PC-9 (cell line): Measurements from ENCODE around the gene PIK3R3. TPM values are rescaled to one million over a fixed set of nuclear protein-coding genes. Genes with fewer than 3 reads are reported as not detected.

Source experiments
- BruUV-seq: library from RNA; stranded (reverse); fragments of 400-500 nt; replicated peaks from 2 replicates; lab custom pipeline; 2021; lab: Mats Ljungman, UMichigan
- CTCF ChIA-PET: fragments of 300-600 bp; sonication (Branson Sonifier 250); formaldehyde crosslinking; loops from one replicate; lab custom pipeline; 2022; ENCODE audit warnings: antibody characterized with exemption; lab: Charles Lee
- POLR2A ChIA-PET: fragments of 300-600 bp; sonication (Branson Sonifier 250); formaldehyde crosslinking; loops from one replicate; lab custom pipeline; 2022; ENCODE audit warnings: antibody characterized with exemption; ENCODE audit not compliant: unreplicated experiment; lab: Charles Lee
- DNase-seq, 2 experiments: peaks; one replicate each; pipeline versions ENCODE4 v3.0.0 to v3.0.0-alpha.2; 2015 to 2022; ENCODE audit warnings: mixed read lengths in 1 of 2
- H2AFZ ChIP-seq: fragments of 200-600 bp; sonication (generic); 2 replicates; pipeline ENCODE4 v1.8.1; 2017; ENCODE audit warnings: antibody characterized with exemption
- H3F3A ChIP-seq: fragments of 200-600 bp; sonication (generic); 2 replicates; pipeline ENCODE4 v1.8.1; 2017; ENCODE audit warnings: antibody characterized with exemption, mild to moderate bottlenecking, low read depth; ENCODE audit not compliant: insufficient read depth
- H3K27ac ChIP-seq: fragments of 200-600 bp; sonication (generic); 2 replicates; pipeline ENCODE4 v1.6.1; 2016; ENCODE audit warnings: mixed run types
- H3K27me3 ChIP-seq: fragments of 200-600 bp; sonication (generic); 2 replicates; pipeline ENCODE4 v1.6.1; 2016; ENCODE audit warnings: low read depth, mixed run types; ENCODE audit not compliant: insufficient read depth
- H3K36me3 ChIP-seq: fragments of 200-600 bp; sonication (generic); 2 replicates; pipeline ENCODE4 v1.6.1; 2016; ENCODE audit warnings: low read depth, mixed run types
- H3K4me1 ChIP-seq: fragments of 200-600 bp; sonication (generic); replicated peaks from 2 replicates; pipeline ENCODE4 v1.6.1; 2016; ENCODE audit warnings: mixed run types; ENCODE audit not compliant: insufficient read depth
- H3K4me2 ChIP-seq: fragments of 200-600 bp; sonication (generic); 2 replicates; pipeline ENCODE4 v1.6.1; 2017; ENCODE audit warnings: mixed run types
- H3K4me3 ChIP-seq: fragments of 200-600 bp; sonication (generic); 2 replicates; pipeline ENCODE4 v1.6.1; 2016; ENCODE audit warnings: mixed run types
- H3K79me2 ChIP-seq: fragments of 200-600 bp; sonication (generic); 2 replicates; pipeline ENCODE4 v1.6.1; 2017; ENCODE audit warnings: low read depth, mixed run types
- H3K9me2 ChIP-seq: fragments of 200-600 bp; sonication (generic); 2 replicates; pipeline ENCODE4 v1.8.1; 2017; ENCODE audit warnings: mild to moderate bottlenecking; ENCODE audit not compliant: insufficient read depth
- H3K9me3 ChIP-seq: fragments of 200-600 bp; sonication (generic); 2 replicates; pipeline ENCODE4 v1.8.1; 2016; ENCODE audit warnings: low read depth; ENCODE audit not compliant: insufficient read depth
- H4K20me1 ChIP-seq: fragments of 200-600 bp; sonication (generic); 2 replicates; pipeline ENCODE4 v1.8.1; 2017; ENCODE audit not compliant: insufficient read depth
- EZH2 ChIP-seq: fragments of 200-600 bp; sonication (generic); IDR thresholded peaks from 2 replicates; pipeline ENCODE4 v1.8.0; 2017; ENCODE audit warnings: antibody characterized with exemption, low read depth
- intact Hi-C: fragments of 100-400 bp; cut with micrococcal nuclease; formaldehyde crosslinking; loops from one replicate; pipeline ENCODE4 v1.10.0; 2022; ENCODE audit not compliant: unreplicated experiment
- total RNA-seq: library from RNA; stranded (reverse); gene quantifications from 2 replicates; pipeline ENCODE4 v1.2.3, GENCODE V29; 2021
- TF ChIP-seq, protein P1 (sequence below): fragments of 200-600 bp; sonication (generic); conservative IDR thresholded peaks from 2 replicates; pipeline ENCODE4 v1.6.1; 2017; ENCODE audit warnings: mixed run types, antibody characterized with exemption, mild to moderate bottlenecking, moderate library complexity

PIK3R3 gene
- total RNA-seq, 1 experiment from 2014 or later: 44.2 TPM

GRCh38 chr1:46159516-46159915, 27.1 kb upstream of the PIK3R3 start:
- POLR2A ChIA-PET: interaction anchor here (0.7 kb wide), 1 partner anchor 267 kb away, joined by 4 read pairs; no protein-coding TSS in a partner anchor
- intact Hi-C loops: no loop called here
- no peak for DNase-seq
- H3K4me3 ChIP-seq: no peak overlapping the region
- BruUV-seq: no TSS peak
- no peak overlapping the region for H3K27ac ChIP-seq
- no peaks in the 10 kb centered on the region for H3K79me2 ChIP-seq
- TF ChIP-seq, protein P1, sequence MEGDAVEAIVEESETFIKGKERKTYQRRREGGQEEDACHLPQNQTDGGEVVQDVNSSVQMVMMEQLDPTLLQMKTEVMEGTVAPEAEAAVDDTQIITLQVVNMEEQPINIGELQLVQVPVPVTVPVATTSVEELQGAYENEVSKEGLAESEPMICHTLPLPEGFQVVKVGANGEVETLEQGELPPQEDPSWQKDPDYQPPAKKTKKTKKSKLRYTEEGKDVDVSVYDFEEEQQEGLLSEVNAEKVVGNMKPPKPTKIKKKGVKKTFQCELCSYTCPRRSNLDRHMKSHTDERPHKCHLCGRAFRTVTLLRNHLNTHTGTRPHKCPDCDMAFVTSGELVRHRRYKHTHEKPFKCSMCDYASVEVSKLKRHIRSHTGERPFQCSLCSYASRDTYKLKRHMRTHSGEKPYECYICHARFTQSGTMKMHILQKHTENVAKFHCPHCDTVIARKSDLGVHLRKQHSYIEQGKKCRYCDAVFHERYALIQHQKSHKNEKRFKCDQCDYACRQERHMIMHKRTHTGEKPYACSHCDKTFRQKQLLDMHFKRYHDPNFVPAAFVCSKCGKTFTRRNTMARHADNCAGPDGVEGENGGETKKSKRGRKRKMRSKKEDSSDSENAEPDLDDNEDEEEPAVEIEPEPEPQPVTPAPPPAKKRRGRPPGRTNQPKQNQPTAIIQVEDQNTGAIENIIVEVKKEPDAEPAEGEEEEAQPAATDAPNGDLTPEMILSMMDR: no peak
- TF ChIP-seq EZH2: no peak
- H3K4me2 ChIP-seq: no peak overlapping the region
- no peaks in the 10 kb centered on the region for H3K27me3 ChIP-seq
- peaks cover 8% of the 10 kb centered on the region; the same call in 1 of the 2 replicates for H3K4me1 ChIP-seq
- H2AFZ ChIP-seq: no peak overlapping the region
- H3K36me3 ChIP-seq: no peaks in the 10 kb centered on the region
- no peaks in the 10 kb centered on the region for H3F3A ChIP-seq
- H3K9me3 ChIP-seq: no peaks in the 10 kb centered on the region
- H3K9me2 ChIP-seq: no peaks in the 10 kb centered on the region
- no peaks in the 10 kb centered on the region for H4K20me1 ChIP-seq
- CTCF ChIA-PET: no interaction called here

DNA sequence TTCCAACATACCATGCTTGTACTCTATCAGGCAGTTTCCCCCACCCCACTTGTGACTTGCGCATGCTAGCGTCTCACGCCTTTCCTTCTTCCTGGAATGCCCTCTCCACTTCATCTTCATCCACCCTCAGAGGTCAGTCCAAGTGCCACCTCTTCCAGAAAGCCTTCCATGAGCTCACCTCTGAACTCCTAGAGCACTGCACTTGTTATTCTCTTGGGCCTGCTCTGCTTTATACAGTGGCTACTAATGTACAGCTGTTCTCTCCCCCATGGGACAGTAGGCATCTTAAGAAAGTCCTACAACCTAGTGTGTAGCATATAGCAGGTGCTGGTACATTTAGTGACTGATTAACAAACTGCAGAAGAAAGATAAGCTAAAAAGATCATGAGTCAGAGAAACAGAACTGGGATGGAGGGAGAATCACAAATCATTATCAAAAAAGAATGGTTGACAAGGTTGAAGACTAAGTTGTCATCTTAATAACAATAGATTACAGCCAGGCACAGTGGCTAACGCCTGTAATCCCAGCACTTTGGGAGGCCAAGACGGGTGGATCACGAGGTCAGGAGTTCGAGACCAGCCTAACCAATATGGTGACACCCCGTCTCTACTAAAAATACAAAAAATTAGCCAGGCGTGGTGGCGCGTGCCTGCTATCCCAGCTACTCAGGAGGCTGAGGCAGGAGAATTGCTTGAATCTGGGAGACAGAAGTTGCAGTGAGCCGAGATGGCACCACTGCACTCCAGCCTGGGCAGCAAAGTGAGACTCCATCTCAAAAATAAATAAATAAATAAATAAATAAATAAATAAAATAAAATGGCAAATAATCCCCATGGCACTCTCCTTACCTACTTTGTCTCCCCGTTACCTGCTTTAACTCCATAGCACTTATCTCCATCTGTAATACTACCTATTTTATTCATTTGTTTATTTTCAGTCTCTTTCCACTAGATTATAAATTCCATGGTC, 26.2 kb upstream of the PIK3R3 start:
- Histone ChIP-seq H3K79me2 (no peaks in the 10 kb centered on the region), H3K27me3 (no peaks in the 10 kb centered on the region), H3K4me3 (no peak overlapping the region), H3K27ac (no peak overlapping the region), H3K36me3 (no peaks in the 10 kb centered on the region), H3K4me1 (peaks cover 8% of the 10 kb centered on the region; the same call in 1 of the 2 replicates), H3K9me2 (no peaks in the 10 kb centered on the region), H3K9me3 (no peaks in the 10 kb centered on the region), H2AFZ (no peak overlapping the region), H3F3A (no peaks in the 10 kb centered on the region), H4K20me1 (no peaks in the 10 kb centered on the region), H3K4me2 (no peak overlapping the region)
- BruUV-seq: no TSS peak
- intact Hi-C loops: no loop called here
- no peak for DNase-seq
- TF ChIP-seq, protein P1: no peak
- TF ChIP-seq EZH2: no peak
- POLR2A ChIA-PET: interaction anchor here (0.7 kb wide), 1 partner anchor 266 kb away, joined by 4 read pairs; no protein-coding TSS in a partner anchor
- CTCF ChIA-PET: no interaction called here

DNA sequence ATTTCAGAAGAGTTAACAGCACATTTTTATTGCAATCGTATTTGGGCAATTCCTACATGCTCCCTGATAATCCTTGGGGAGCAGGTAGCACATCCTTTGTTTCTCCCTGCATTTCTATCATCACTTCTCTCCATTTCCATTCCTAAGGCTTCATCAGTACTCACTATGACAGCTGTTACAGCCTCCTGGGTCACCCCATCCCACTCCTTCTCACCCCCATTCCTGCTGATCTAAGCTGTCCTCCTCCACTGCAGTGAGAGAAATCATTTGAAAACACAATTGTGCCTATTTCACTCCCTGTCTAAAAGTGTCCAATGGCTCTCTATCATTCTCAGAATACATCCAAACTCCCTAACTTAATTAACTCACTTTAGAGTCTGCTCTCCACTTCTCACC, 25.5 kb upstream of the PIK3R3 start:
- CTCF ChIA-PET: no interaction called here
- no peak overlapping the region for H2AFZ ChIP-seq

More for the DNA sequence above, 25.5 kb upstream of the PIK3R3 start:
- H3K36me3 ChIP-seq: no peaks in the 10 kb centered on the region
- no peaks in the 10 kb centered on the region for H3F3A ChIP-seq
- no peaks in the 10 kb centered on the region for H3K9me3 ChIP-seq
- peaks cover 8% of the 10 kb centered on the region; the same call in 1 of the 2 replicates for H3K4me1 ChIP-seq
- H3K27me3 ChIP-seq: no peaks in the 10 kb centered on the region
- no peaks in the 10 kb centered on the region for H3K79me2 ChIP-seq
- no peak for TF ChIP-seq EZH2
- TF ChIP-seq, protein P1: no peak
- H3K27ac ChIP-seq: no peak overlapping the region
- no peak overlapping the region for H3K4me2 ChIP-seq
- intact Hi-C loops: no loop called here
- DNase-seq: no peak
- H3K9me2 ChIP-seq: no peaks in the 10 kb centered on the region
- H4K20me1 ChIP-seq: no peaks in the 10 kb centered on the region
- no TSS peak for BruUV-seq
- H3K4me3 ChIP-seq: no peak overlapping the region
- POLR2A ChIA-PET: no interaction called here
